SK-N-SH treated with all-trans-retinoic acid at 6 μM for 48 hours (cell line): Measurements from ENCODE around the gene ZNF217.

ENCODE experiments used
- CREB5 ChIP-seq: fragments of 250-450 bp; sonication (Bioruptor Pico); IDR thresholded peaks from 2 replicates; pipeline ENCODE4 v1.5.1; 2020; ENCODE audit warnings: low read depth, mild to moderate bottlenecking, moderate library complexity
- CSRNP3 ChIP-seq: fragments of 250-450 bp; sonication (Bioruptor Pico); IDR thresholded peaks from 2 replicates; pipeline ENCODE4 v1.5.1; 2021; ENCODE audit warnings: mild to moderate bottlenecking, moderate library complexity
- ESRRG ChIP-seq: fragments of 250-450 bp; sonication (Bioruptor Pico); IDR thresholded peaks from 2 replicates; pipeline ENCODE4 v1.6.1; 2021; ENCODE audit warnings: mild to moderate bottlenecking
- ISL1 ChIP-seq: fragments of 250-450 bp; sonication (Bioruptor Pico); IDR thresholded peaks from 2 replicates; pipeline ENCODE4 v2.1.2; 2022; ENCODE audit warnings: mild to moderate bottlenecking, moderate library complexity
- PATZ1 ChIP-seq: fragments of 250-450 bp; sonication (Bioruptor Pico); IDR thresholded peaks from 2 replicates; pipeline ENCODE4 v1.8.0; 2020; ENCODE audit warnings: mild to moderate bottlenecking, moderate library complexity, borderline replicate concordance
- POU6F1 ChIP-seq: fragments of 250-450 bp; sonication (Bioruptor Pico); IDR thresholded peaks from 2 replicates; pipeline ENCODE4 v1.8.0; 2021; ENCODE audit warnings: low read depth, mild to moderate bottlenecking, moderate library complexity, borderline replicate concordance
- PPARA ChIP-seq: fragments of 250-450 bp; sonication (Bioruptor Pico); IDR thresholded peaks from 2 replicates; pipeline ENCODE4 v1.5.0; 2020; ENCODE audit warnings: mild to moderate bottlenecking, borderline replicate concordance
- TCF4 ChIP-seq: fragments of 250-450 bp; sonication (Bioruptor Pico); IDR thresholded peaks from 2 replicates; pipeline ENCODE4 v1.8.0; 2021; ENCODE audit warnings: mild to moderate bottlenecking, moderate library complexity, borderline replicate concordance
- TOX ChIP-seq: fragments of 250-450 bp; sonication (Bioruptor Pico); IDR thresholded peaks from 2 replicates; pipeline ENCODE4 v1.8.0; 2021; ENCODE audit warnings: mild to moderate bottlenecking, moderate library complexity, borderline replicate concordance
- ZFP3 ChIP-seq: fragments of 250-450 bp; sonication (Bioruptor Pico); IDR thresholded peaks from 2 replicates; pipeline ENCODE4 v1.5.0; 2020; ENCODE audit warnings: mild to moderate bottlenecking, moderate library complexity
- ZFP30 ChIP-seq: fragments of 450-650 bp; formaldehyde crosslinking; IDR thresholded peaks from 2 replicates; pipeline ENCODE4 v1.5.0; 2022; ENCODE audit warnings: mild to moderate bottlenecking, moderate library complexity
- ZNF565 ChIP-seq: fragments of 450-650 bp; formaldehyde crosslinking; conservative IDR thresholded peaks from 2 replicates; pipeline ENCODE4 v1.5.0; 2020; ENCODE audit warnings: low read depth, mild to moderate bottlenecking, moderate library complexity
- ZNF70 ChIP-seq: fragments of 450-650 bp; formaldehyde crosslinking; IDR thresholded peaks from 2 replicates; pipeline ENCODE4 v1.5.0; 2020; ENCODE audit warnings: mild to moderate bottlenecking, moderate library complexity

GRCh38 chr20:53576586-53577318, 16.9 kb downstream of the ZNF217 start:
- TF ChIP-seq PPARA: no peak
- TF ChIP-seq ESRRG (CRISPR knock-in tag): no peak
- TF ChIP-seq CSRNP3 (CRISPR knock-in tag): no peak
- no peak for TF ChIP-seq CREB5 (CRISPR knock-in tag)
- TF ChIP-seq TCF4 (CRISPR knock-in tag): no peak
- no peak for TF ChIP-seq ZFP3
- no peak for TF ChIP-seq PATZ1 (CRISPR knock-in tag)
- TF ChIP-seq TOX: no peak
- TF ChIP-seq ZNF70 (CRISPR knock-in tag): no peak
- no peak for TF ChIP-seq ZFP30 (CRISPR knock-in tag)
- TF ChIP-seq ZNF565: no peak
- no peak for TF ChIP-seq POU6F1 (CRISPR knock-in tag)
- no peak for TF ChIP-seq ISL1 (CRISPR knock-in tag)
